VCaP (cell line): ENCODE measurements around the gene C10orf90.

ENCODE experiments used
- H3K27ac ChIP-seq: fragments of 450-650 bp; 2 replicates; pipeline ENCODE4 v1.5.1; 2017
- TF ChIP-seq, protein P1 (sequence below): fragments of 450-650 bp; conservative IDR thresholded peaks from 2 replicates; pipeline ENCODE4 v1.5.1; 2017; ENCODE audit warnings: mild to moderate bottlenecking, moderate library complexity

C10orf90 gene

DNA sequence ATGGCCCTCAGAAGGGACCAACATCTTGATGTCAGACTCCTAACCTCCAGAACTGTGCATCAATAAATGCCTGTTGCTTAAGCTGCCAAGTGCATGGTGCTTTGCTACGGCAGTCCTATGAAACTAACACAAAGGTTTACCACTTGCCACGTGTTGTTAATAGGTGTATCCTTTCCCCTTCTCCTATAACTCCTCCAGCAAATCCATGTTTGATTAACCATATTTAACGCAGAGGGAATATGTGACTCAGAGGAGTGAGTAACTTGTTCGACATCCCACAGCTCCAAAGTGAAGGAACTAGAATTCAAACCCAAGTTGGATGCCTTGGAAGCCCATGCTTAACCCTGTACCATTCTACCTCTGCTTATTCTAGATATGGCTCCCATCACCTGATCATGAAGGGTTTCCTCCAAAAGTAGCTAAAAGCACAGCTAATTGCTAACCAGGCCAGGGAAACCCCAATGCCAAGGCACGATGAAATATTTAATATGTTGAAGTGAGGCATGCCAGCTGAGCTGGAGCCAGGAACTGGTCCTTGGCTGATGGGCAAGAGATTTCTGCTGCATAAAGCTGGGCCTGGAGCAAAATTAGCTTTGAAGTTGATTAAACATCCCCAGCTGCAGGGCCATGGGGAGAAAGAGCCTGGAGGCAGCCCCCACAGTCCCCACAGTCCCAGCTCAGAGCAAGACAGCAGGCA lies 131.9 kb downstream of the C10orf90 start:
- TF ChIP-seq, protein P1, sequence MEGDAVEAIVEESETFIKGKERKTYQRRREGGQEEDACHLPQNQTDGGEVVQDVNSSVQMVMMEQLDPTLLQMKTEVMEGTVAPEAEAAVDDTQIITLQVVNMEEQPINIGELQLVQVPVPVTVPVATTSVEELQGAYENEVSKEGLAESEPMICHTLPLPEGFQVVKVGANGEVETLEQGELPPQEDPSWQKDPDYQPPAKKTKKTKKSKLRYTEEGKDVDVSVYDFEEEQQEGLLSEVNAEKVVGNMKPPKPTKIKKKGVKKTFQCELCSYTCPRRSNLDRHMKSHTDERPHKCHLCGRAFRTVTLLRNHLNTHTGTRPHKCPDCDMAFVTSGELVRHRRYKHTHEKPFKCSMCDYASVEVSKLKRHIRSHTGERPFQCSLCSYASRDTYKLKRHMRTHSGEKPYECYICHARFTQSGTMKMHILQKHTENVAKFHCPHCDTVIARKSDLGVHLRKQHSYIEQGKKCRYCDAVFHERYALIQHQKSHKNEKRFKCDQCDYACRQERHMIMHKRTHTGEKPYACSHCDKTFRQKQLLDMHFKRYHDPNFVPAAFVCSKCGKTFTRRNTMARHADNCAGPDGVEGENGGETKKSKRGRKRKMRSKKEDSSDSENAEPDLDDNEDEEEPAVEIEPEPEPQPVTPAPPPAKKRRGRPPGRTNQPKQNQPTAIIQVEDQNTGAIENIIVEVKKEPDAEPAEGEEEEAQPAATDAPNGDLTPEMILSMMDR: no peak

GRCh38 chr10:126536656-126537055 lies 133.8 kb downstream of the C10orf90 start:
- TF ChIP-seq, protein P1: no peak
- no peak overlapping the region for H3K27ac ChIP-seq

More for the DNA sequence above, 131.9 kb downstream of the C10orf90 start:
- H3K27ac ChIP-seq: peak overlapping the region; percentile 28

- H3K27ac ChIP-seq: no peak overlapping the region
- TF ChIP-seq, protein P1: no peak
Measured at GRCh38 chr10:126536148-126536547, 134.3 kb downstream of the C10orf90 start.

DNA sequence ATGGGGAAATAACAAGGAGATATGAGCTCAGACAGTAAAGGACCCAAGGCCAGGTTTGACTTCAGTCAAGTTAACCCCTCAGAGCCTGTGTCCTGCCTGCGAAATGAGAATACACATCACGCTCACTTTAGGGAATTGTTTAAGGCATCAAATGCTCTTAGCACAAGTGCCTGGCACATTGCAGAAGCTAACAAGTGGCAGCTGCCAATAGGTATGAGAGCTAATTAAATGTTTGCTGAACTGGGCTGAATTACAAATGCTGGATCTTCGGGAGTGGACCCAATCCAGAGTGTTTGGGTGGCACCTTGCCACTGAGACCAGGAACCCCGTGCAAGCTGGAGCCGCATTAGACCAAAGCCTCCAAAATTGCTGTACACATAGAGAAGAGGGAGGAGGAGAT lies 136.8 kb downstream of the C10orf90 start:
- TF ChIP-seq, protein P1: no peak
- no peak overlapping the region for H3K27ac ChIP-seq

DNA sequence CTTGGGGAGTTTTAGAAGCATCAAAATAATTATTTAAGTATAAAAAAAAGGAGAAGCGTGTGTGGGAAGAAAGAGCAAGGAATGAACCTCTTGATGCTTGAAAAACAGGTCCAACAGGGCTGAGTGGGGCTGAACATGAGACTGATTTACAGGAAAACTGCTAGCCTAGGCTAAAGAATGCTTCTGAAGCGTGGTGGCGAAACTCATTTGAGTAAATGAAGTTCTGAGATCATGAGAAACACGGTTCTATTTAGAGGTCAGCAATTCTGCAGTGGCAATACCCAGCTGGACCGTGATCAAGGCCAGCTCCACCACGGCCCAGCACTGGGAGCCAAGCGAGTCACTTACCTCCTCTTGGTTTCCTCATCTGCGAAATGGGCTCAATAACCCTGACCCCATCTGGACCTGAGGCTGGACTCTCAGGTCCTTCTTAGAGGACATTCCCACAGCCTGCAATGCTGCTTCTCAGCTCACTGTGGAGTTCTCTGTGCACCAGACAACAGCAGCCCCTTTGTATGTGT lies 142.1 kb downstream of the C10orf90 start:
- TF ChIP-seq, protein P1: no peak
- H3K27ac ChIP-seq: 0 out of 2 replicates have a peak overlapping the region, but pooled peaks have one; percentile 19

GRCh38 chr10:126527645-126528314 lies 142.7 kb downstream of the C10orf90 start:
- TF ChIP-seq, protein P1: no peak
- peak overlapping the region; percentile 19; the same call in 1 of the 2 replicates for H3K27ac ChIP-seq

- TF ChIP-seq, protein P1: no peak
- no peak overlapping the region for H3K27ac ChIP-seq
Measured at GRCh38 chr10:126525326-126525725, 145.2 kb downstream of the C10orf90 start.
